ENCODE results near the gene MORF4L1. TPM values are rescaled to one million over a fixed set of nuclear protein-coding genes. Genes with fewer than 3 reads are reported as not detected.
A peak's percentile ranks its signal among the peaks of the same experiment; 100 is the strongest.

Gene MORF4L1
- total and polyA plus RNA-seq, 2 experiments from 2014 or later, result 340 to 381 TPM

DNA sequence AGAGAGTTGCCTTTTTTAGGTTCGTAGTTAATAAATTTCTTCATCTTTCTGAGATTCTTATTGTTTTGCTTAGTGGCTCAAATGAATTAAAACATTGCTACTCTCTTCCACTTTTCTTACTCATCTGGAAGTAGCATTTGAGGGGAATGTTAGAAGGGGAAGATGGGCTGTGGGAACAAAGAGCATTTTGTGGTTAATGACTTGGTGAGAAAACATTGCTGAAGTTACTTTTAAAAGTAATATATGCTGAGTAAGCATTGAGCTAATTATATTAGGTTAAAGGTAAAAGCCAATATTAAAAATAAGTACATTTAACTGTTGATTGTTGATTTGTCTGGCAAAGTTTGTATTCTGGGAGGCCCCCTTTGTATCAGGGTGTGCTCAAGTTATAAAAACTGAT, 5.7 kb downstream of the MORF4L1 start:
- Histone ChIP-seq H3K9me3 (ENCODE audit: low read depth) (no peaks in the 10 kb centered on the region), H3K27me3 (no peaks in the 10 kb centered on the region), H3K36me3 (replicated peaks; ENCODE audit: insufficient read depth, low read depth) (no peaks in the 10 kb centered on the region), H3K4me2 (peak overlapping the region; percentile 91), H2AFZ (no peak overlapping the region), H3K4me1 (ENCODE audit: insufficient read depth) (peaks cover 47% of the 10 kb centered on the region), H4K20me1 (ENCODE audit: insufficient read depth, poor library complexity, severe bottlenecking) (peaks cover 99% of the 10 kb centered on the region), H3K9me2 (replicated peaks; ENCODE audit: insufficient read depth) (no peaks in the 10 kb centered on the region), H3K27ac (peak overlapping the region; percentile 0), H3K4me3 (no peak overlapping the region), H3K79me2 (peaks cover 99% of the 10 kb centered on the region)
- TF ChIP-seq EZH2 (IDR thresholded peaks at IDR 0.05; ENCODE audit: borderline replicate concordance) (no peak), EZH2phosphoT487 (IDR thresholded peaks at IDR 0.05; ENCODE audit: low read depth, severe bottlenecking, unreplicated experiment) (no peak)
- TF ChIP-seq, protein P1, sequence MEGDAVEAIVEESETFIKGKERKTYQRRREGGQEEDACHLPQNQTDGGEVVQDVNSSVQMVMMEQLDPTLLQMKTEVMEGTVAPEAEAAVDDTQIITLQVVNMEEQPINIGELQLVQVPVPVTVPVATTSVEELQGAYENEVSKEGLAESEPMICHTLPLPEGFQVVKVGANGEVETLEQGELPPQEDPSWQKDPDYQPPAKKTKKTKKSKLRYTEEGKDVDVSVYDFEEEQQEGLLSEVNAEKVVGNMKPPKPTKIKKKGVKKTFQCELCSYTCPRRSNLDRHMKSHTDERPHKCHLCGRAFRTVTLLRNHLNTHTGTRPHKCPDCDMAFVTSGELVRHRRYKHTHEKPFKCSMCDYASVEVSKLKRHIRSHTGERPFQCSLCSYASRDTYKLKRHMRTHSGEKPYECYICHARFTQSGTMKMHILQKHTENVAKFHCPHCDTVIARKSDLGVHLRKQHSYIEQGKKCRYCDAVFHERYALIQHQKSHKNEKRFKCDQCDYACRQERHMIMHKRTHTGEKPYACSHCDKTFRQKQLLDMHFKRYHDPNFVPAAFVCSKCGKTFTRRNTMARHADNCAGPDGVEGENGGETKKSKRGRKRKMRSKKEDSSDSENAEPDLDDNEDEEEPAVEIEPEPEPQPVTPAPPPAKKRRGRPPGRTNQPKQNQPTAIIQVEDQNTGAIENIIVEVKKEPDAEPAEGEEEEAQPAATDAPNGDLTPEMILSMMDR (IDR thresholded peaks at IDR 0.05; ENCODE audit: poor library complexity), result no peak
- 78% methylated on average over 1 of the region's 1 CpG for WGBS (ENCODE audit: low lambda C conversion rate, missing lambda C conversion rate)
- no peak for DNase-seq (ENCODE audit: low spot score)

DNA sequence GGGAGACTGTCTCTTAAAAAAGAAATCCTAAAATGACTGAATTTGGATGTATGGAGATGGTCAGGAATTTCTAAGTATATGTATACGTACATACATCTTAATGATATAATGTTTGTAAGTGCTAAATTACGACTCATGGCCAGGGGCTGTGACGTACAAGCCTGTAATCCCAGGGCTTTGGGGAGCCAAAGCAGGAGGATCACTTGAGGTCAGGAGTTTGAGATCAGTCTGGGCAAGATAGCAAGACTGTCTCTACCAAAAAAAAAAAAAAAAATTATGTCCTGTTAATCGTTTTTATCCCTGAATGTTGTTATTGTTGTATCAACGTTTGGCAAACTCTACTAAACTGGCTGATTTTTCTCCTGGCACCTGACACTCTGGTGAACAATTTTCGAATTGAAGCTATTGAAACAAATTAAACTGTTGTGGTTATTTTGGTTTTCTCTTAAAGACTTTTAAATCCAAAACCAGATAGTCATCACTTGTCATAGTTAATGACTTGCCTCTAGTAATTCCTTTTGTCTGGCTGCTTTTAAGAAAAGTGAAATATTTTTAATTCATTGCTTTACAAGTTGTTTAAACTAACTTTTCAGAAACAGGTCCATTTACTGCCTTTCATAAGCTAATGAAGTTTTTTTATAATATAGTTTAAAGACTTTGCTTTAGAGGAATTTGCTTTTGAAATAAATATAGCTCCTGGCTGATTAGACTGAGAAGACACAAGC, 7.0 kb downstream of the MORF4L1 start:
- no peak overlapping the region for H3K4me3 ChIP-seq
- peaks cover 47% of the 10 kb centered on the region for H3K4me1 ChIP-seq (ENCODE audit: insufficient read depth)
- no peaks in the 10 kb centered on the region for H3K36me3 ChIP-seq (replicated peaks; ENCODE audit: insufficient read depth, low read depth)
- H3K79me2 ChIP-seq, result peaks cover 100% of the 10 kb centered on the region
- H3K27ac ChIP-seq, result peak overlapping the region; percentile 0
- H2AFZ ChIP-seq, result no peak overlapping the region
- H3K9me3 ChIP-seq (ENCODE audit: low read depth), result no peaks in the 10 kb centered on the region
- no peak for DNase-seq (ENCODE audit: low spot score)
- no peaks in the 10 kb centered on the region for H3K27me3 ChIP-seq
- TF ChIP-seq, protein P1 (IDR thresholded peaks at IDR 0.05; ENCODE audit: poor library complexity), result no peak
- TF ChIP-seq EZH2 (IDR thresholded peaks at IDR 0.05; ENCODE audit: borderline replicate concordance), result no peak
- TF ChIP-seq EZH2phosphoT487 (IDR thresholded peaks at IDR 0.05; ENCODE audit: low read depth, severe bottlenecking, unreplicated experiment), result no peak
- WGBS (ENCODE audit: low lambda C conversion rate, missing lambda C conversion rate), result 49% methylated on average over 6 of the region's 6 CpGs
- peak overlapping the region; percentile 91 for H3K4me2 ChIP-seq
- peaks cover 100% of the 10 kb centered on the region for H4K20me1 ChIP-seq (ENCODE audit: insufficient read depth, poor library complexity, severe bottlenecking)
- H3K9me2 ChIP-seq (replicated peaks; ENCODE audit: insufficient read depth), result no peaks in the 10 kb centered on the region

DNA sequence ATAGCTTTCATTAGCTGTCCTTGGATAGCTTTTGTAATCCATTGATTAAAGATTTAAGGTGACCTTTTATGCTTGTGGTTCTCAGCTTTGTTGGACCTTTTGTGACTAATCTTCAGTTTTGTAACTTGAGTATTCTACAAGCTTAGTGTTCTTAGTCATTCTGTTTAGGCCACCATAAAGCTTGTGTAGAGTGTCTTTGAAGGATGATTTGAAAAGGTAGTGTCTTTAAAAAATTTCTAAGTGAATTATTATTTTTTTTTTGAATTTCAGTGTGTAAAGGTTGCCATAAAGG, 7.5 kb downstream of the MORF4L1 start:
- Histone ChIP-seq H3K4me2 (peak overlapping the region; percentile 91), H3K27ac (no peak overlapping the region), H3K4me3 (no peak overlapping the region), H3K4me1 (ENCODE audit: insufficient read depth) (peaks cover 43% of the 10 kb centered on the region), H3K79me2 (peaks cover 100% of the 10 kb centered on the region), H4K20me1 (ENCODE audit: insufficient read depth, poor library complexity, severe bottlenecking) (peaks cover 100% of the 10 kb centered on the region), H3K27me3 (no peaks in the 10 kb centered on the region), H3K9me3 (ENCODE audit: low read depth) (no peaks in the 10 kb centered on the region), H3K9me2 (replicated peaks; ENCODE audit: insufficient read depth) (no peaks in the 10 kb centered on the region), H3K36me3 (replicated peaks; ENCODE audit: insufficient read depth, low read depth) (no peaks in the 10 kb centered on the region), H2AFZ (no peak overlapping the region)
- DNase-seq (ENCODE audit: low spot score), result no peak
- TF ChIP-seq EZH2phosphoT487 (IDR thresholded peaks at IDR 0.05; ENCODE audit: low read depth, severe bottlenecking, unreplicated experiment), result no peak
- no peak for TF ChIP-seq EZH2 (IDR thresholded peaks at IDR 0.05; ENCODE audit: borderline replicate concordance)
- TF ChIP-seq, protein P1 (IDR thresholded peaks at IDR 0.05; ENCODE audit: poor library complexity), result no peak
